Spinal cord (tissue), 10 donors: ENCODE results near the gene FRG2B. TPM values are rescaled to one million over a fixed set of nuclear protein-coding genes. Genes with fewer than 3 reads are reported as not detected.
"Not testable (repeated sequence)": the region's sequence is repeated elsewhere in the genome, so short reads cannot be mapped to it uniquely, and the experiment has no call there.

ENCODE experiments used
- DNase-seq, 6 donors: peaks; one replicate each; pipeline versions ENCODE4 v3.0.0 to v3.0.0-alpha.2; 2013 to 2015; ENCODE audit warnings: low spot score in 6 of 6, low read depth in 4 of 6
- H3K27ac ChIP-seq: one replicate; pipeline ENCODE4 v1.5.1; 2013; ENCODE audit warnings: low read depth, low read length, control low read depth
- H3K27me3 ChIP-seq: one replicate; pipeline ENCODE4 v1.6.1; 2013; ENCODE audit warnings: low read length; ENCODE audit not compliant: control insufficient read depth, insufficient read depth
- H3K36me3 ChIP-seq: one replicate; pipeline ENCODE4 v1.6.1; 2013; ENCODE audit warnings: low read length; ENCODE audit not compliant: control insufficient read depth, insufficient read depth
- H3K4me1 ChIP-seq: one replicate; pipeline ENCODE4 v1.6.1; 2013; ENCODE audit warnings: low read length; ENCODE audit not compliant: control insufficient read depth, insufficient read depth
- H3K4me3 ChIP-seq: one replicate; pipeline ENCODE4 v1.5.1; 2013; ENCODE audit warnings: low read depth, low read length, control low read depth
- H3K9me3 ChIP-seq: one replicate; pipeline ENCODE4 v1.6.1; 2013; ENCODE audit warnings: low read length; ENCODE audit not compliant: control insufficient read depth, insufficient read depth
- WGBS: methylation state at CpG from one replicate; pipeline ENCODE4 v1.1.5; 2013; ENCODE audit warnings: missing lambda C conversion rate; ENCODE audit not compliant: insufficient coverage; 5-methylcytosine and 5-hydroxymethylcytosine counted together
- polyA plus RNA-seq, 2 donors: library from polyadenylated mRNA; unstranded; fragments of 120-200 nt; gene quantifications; one replicate each; pipeline ENCODE4 v1.2.1, GENCODE V29; 2013; ENCODE audit not compliant: insufficient read length in 2 of 2
- total RNA-seq, 2 donors: library from RNA; depleted of rRNA in 1 of 2; stranded (reverse); fragments of 120-200 nt in 1 of 2; fragments of >200 nt in 1 of 2; gene quantifications; one replicate each; pipeline versions ENCODE4 v1.2.3 to v1.2.4, GENCODE V29; 2013 to 2014
- donor health status: healthy.

FRG2B gene
- total and polyA plus RNA-seq, 4 donors, result not detected

DNA sequence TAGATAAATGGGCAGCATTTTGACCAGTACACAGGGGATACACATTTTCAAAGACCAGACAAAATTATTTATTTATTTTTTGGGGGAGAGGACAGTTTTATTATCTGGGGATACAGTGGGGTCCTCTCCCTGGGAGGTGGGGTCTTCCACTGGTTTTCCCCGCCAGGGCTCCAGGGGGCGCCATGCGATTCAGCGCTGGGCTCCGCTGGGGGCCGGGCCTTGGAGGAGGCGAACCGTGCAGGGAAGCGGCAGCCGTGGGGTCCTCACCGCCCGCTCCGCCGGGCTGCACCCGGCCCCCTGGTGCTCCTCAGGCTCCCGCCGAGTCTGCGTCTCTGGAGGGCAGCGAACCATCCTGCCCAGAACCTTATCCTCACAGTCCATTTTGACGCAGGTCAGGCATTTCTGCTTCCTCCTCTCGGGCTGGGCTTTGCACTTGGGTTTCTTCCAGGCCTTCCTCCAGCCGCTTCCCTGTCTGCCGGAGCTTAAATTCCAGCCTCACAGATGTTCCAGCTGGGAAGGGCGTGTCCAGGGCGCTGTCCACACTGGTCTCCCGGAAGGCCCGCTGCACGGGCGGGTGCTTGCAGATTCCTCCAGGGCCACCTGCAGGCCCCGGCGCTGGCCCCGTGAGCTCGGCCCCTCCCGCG lies 10.7 kb upstream of the FRG2B start:
- H3K27me3 ChIP-seq, H3K4me1 ChIP-seq, DNase-seq, H3K27ac ChIP-seq, H3K36me3 ChIP-seq, H3K4me3 ChIP-seq, H3K9me3 ChIP-seq: not testable (repeated sequence)
- WGBS, result no CpG with 5 or more reads among the region's 35 CpGs

- no CpG with 5 or more reads among the region's 5 CpGs for WGBS
- not testable (repeated sequence) for H3K27me3 ChIP-seq, H3K9me3 ChIP-seq, H3K36me3 ChIP-seq, H3K4me3 ChIP-seq, H3K27ac ChIP-seq, DNase-seq, H3K4me1 ChIP-seq
Measured at GRCh38 chr10:133630723-133631249, 4.2 kb upstream of the FRG2B start.

DNA sequence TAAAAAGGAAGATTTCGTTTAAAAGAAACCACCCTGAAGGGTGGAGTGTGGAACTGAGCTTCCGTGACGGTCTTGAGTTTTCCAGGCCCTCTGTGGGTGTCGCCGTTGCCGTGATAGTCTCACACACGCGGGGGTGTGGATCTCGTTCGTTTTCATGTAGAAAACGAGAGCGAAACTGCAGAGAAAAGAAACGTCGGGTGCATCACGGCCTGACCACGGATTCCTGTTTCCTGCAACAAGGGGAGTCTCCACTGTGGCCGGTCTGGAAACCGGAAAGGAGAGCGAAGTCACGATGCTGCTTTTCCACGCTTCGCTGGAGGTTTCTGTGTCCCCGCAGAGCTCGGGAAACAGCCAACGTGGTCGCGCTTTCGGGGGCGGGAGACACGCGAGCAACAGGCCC lies 4.1 kb downstream of the FRG2B start:
- WGBS, result 20% methylated on average over 11 of the region's 31 CpGs
- H3K36me3 ChIP-seq, H3K27ac ChIP-seq, H3K4me1 ChIP-seq, H3K27me3 ChIP-seq, H3K9me3 ChIP-seq, H3K4me3 ChIP-seq, DNase-seq: not testable (repeated sequence)

- no peak overlapping the region for H3K27ac ChIP-seq
- H3K9me3 ChIP-seq, result peaks cover 3% of the 10 kb centered on the region
- no peaks in the 10 kb centered on the region for H3K4me1 ChIP-seq
- WGBS, result 64% methylated on average over 7 of the region's 7 CpGs
- H3K4me3 ChIP-seq, result no peak overlapping the region
- H3K36me3 ChIP-seq, result no peaks in the 10 kb centered on the region
- no peaks in the 10 kb centered on the region for H3K27me3 ChIP-seq
- DNase-seq, result no peak
Measured at GRCh38 chr10:133618851-133619250, 7.7 kb downstream of the FRG2B start.

- peaks cover 3% of the 10 kb centered on the region for H3K9me3 ChIP-seq
- WGBS, result 82% methylated on average over 7 of the region's 7 CpGs
- no peaks in the 10 kb centered on the region for H3K4me1 ChIP-seq
Measured at GRCh38 chr10:133617196-133617595, 9.4 kb downstream of the FRG2B start.

GRCh38 chr10:133616371-133617130 lies 10.0 kb downstream of the FRG2B start:
- H3K9me3 ChIP-seq, result peaks cover 3% of the 10 kb centered on the region
- no peaks in the 10 kb centered on the region for H3K4me1 ChIP-seq
- 84% methylated on average over 8 of the region's 8 CpGs for WGBS
- DNase-seq, result no peak
- H3K4me3 ChIP-seq, result no peak overlapping the region
- H3K27ac ChIP-seq, result no peak overlapping the region
- H3K36me3 ChIP-seq, result no peaks in the 10 kb centered on the region
- no peaks in the 10 kb centered on the region for H3K27me3 ChIP-seq

More at GRCh38 chr10:133617196-133617595, 9.4 kb downstream of the FRG2B start:
- DNase-seq, result no peak
- H3K36me3 ChIP-seq, result no peaks in the 10 kb centered on the region
- H3K27me3 ChIP-seq, result no peaks in the 10 kb centered on the region
- no peak overlapping the region for H3K27ac ChIP-seq
- H3K4me3 ChIP-seq, result no peak overlapping the region

DNA sequence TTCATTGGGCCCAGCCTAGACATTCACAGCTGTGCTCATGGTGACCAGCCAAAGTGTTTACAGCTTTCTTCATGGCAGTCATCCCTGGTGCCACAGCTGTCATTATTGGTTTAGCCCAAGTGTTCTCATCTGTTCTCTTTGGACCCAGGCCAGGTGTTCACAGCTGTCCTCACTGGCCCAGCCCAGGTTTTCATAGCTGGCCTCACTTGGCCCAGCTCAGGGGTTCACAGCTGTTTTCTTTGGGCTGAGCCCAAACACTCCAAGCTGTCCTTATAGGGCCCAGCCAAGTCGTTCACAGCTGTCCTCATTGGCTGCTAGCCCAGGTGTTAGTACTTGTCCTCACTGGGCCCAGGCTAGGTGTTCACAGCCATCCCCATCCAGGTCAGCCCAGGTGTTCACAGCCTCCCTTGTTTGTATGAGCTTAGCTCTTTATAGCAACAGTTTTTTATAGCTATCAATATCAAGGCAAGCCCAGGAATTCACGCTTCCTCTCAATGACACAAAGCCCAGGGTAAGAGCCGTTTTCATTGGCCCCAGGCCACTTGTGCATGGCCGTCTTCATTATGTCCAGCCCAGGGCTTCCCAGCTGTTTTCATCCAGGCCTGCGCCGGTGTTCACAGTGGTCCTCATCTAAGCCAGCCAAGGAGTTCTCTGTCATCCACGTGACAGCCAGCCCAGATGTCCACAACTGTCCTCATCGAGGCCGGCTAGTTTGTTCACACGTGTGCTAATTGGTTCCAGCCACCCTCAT lies 11.6 kb downstream of the FRG2B start:
- Histone ChIP-seq H3K9me3 (peaks cover 3% of the 10 kb centered on the region), H3K36me3 (no peaks in the 10 kb centered on the region)
- WGBS, result 84% methylated on average over 10 of the region's 10 CpGs

GRCh38 chr10:133613699-133614098 lies 12.9 kb downstream of the FRG2B start:
- no peak overlapping the region for H3K27ac ChIP-seq
- no peaks in the 10 kb centered on the region for H3K4me1 ChIP-seq
- no peaks in the 10 kb centered on the region for H3K36me3 ChIP-seq
- WGBS, result 72% methylated on average over 6 of the region's 6 CpGs
- no peak for DNase-seq
- no peak overlapping the region for H3K4me3 ChIP-seq
- H3K27me3 ChIP-seq, result no peaks in the 10 kb centered on the region
- peaks cover under 1% of the 10 kb centered on the region for H3K9me3 ChIP-seq

More for the DNA sequence above, 11.6 kb downstream of the FRG2B start:
- DNase-seq, result no peak
- Histone ChIP-seq H3K27ac (no peak overlapping the region), H3K4me3 (no peak overlapping the region), H3K27me3 (no peaks in the 10 kb centered on the region), H3K4me1 (no peaks in the 10 kb centered on the region)

DNA sequence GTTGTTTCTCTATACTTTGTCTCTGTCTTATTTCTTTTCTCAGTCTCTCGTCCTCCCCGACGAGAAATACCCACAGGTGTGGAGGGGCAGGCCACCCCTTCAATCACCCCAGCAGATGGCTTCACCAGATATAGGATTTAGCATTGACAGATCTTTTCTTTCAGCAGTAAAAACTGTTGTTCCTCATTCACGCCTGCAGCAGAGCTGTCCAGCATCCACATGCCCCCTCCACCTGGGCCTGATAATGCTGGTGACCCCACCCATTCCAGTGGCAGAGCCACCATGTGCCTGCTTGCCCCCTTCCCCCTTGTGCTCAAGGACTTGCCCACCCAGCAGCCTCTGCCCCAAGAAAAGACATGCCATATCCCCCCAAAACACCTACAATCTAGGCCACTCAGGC lies 15.5 kb downstream of the FRG2B start:
- H3K36me3 ChIP-seq, result no peaks in the 10 kb centered on the region
- no peaks in the 10 kb centered on the region for H3K27me3 ChIP-seq
- no peak overlapping the region for H3K4me3 ChIP-seq
- H3K4me1 ChIP-seq, result no peaks in the 10 kb centered on the region
- H3K27ac ChIP-seq, result no peak overlapping the region
- no peak for DNase-seq
- H3K9me3 ChIP-seq, result no peaks in the 10 kb centered on the region
- 60% methylated on average over 4 of the region's 4 CpGs for WGBS
